ENCODE measurements around the gene SORCS2.

The SORCS2 gene

GRCh38 chr4:7343950-7344349 is 151.6 kb downstream of the SORCS2 start:
- no peak for DNase-seq (ENCODE audit: extremely low read depth, low read depth)
- no peak for TF ChIP-seq CTCF (IDR thresholded peaks at IDR 0.05; ENCODE audit: low read depth, low read length)

- TF ChIP-seq CTCF (IDR thresholded peaks at IDR 0.05; ENCODE audit: low read depth, low read length) = no peak
- DNase-seq (ENCODE audit: extremely low read depth, low read depth) = no peak
Measured at GRCh38 chr4:7344636-7345155, 152.4 kb downstream of the SORCS2 start.

- no peak for DNase-seq (ENCODE audit: extremely low read depth, low read depth)
- no peak for TF ChIP-seq CTCF (IDR thresholded peaks at IDR 0.05; ENCODE audit: low read depth, low read length)
Measured at GRCh38 chr4:7347981-7348380, 155.6 kb downstream of the SORCS2 start.

- no peak for TF ChIP-seq CTCF (IDR thresholded peaks at IDR 0.05; ENCODE audit: low read depth, low read length)
- DNase-seq (ENCODE audit: extremely low read depth, low read depth) = no peak
Measured at GRCh38 chr4:7348946-7349900, 156.9 kb downstream of the SORCS2 start.

- no peak for DNase-seq (ENCODE audit: extremely low read depth, low read depth)
- TF ChIP-seq CTCF (IDR thresholded peaks at IDR 0.05; ENCODE audit: low read depth, low read length) = no peak
Measured at GRCh38 chr4:7350396-7350795, 158.1 kb downstream of the SORCS2 start.

GRCh38 chr4:7351014-7351413 is 158.7 kb downstream of the SORCS2 start:
- TF ChIP-seq CTCF (IDR thresholded peaks at IDR 0.05; ENCODE audit: low read depth, low read length) = no peak

GRCh38 chr4:7352486-7352885 is 160.1 kb downstream of the SORCS2 start:
- DNase-seq (ENCODE audit: extremely low read depth, low read depth) = no peak
- TF ChIP-seq CTCF (IDR thresholded peaks at IDR 0.05; ENCODE audit: low read depth, low read length) = no peak

More at GRCh38 chr4:7351014-7351413, 158.7 kb downstream of the SORCS2 start:
- DNase-seq (ENCODE audit: extremely low read depth, low read depth) = no peak

Measured in AG09319 (cell line).